Colon (tissue), 2 donors: ENCODE results near the gene AFTPH.

ENCODE experiments used
- FAIRE-seq: peaks from 2 replicates; lab custom pipeline; 2012; peaks lifted over from hg19 to GRCh38; lab: Jason Lieb, UNC
- donor health status: control.
- donor health status: control.

Gene AFTPH

GRCh38 chr2:64523666-64524603, at the start of gene AFTPH:
AFTPH (plus strand) TSS chr2:64524328; CDS start chr2:64551475, 27,147 bp downstream.
- no peak for FAIRE-seq

GRCh38 chr2:64474636-64475035, 49.5 kb upstream of the AFTPH start:
- FAIRE-seq = no peak

DNA sequence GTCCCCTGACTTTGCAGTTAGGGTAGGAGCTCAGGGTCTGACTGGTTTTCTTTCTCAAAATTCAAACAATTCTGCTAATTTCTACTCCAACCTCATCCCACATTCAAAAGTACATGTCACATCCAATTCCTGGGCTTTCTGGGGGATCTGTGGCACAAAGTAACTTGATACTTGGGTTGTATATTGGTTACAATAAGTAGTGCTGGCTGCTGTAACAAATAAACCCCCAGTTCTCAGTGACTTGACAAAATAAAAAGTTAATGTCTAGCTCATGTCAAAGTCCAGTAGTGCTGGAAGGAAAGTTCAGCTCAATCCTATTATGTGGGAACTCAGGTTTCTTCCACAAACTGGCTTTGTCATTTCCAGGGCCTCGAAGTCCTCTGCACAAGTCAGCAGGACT, 47.1 kb upstream of the AFTPH start:
- no peak for FAIRE-seq

DNA sequence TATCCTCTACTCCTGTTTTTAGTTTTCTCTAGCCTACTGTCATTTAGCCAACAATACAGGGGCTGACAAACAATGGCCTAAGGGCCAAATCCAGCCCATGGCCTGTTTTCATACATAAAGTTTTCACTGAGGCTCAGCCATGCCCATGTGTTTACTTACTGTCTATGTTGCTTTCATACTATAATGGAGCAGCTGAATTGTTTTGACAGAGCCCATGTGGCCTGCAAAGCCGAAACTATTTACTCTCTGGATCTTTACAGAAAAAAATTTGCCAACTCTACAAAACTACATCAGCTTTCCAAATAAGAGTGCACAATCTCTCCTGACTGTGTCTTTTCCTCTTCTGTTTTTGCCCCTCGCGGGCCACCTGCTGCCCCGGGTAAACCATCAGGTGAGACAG, 46.1 kb upstream of the AFTPH start:
- no peak for FAIRE-seq

- FAIRE-seq = no peak
Measured at GRCh38 chr2:64478502-64479230, 45.5 kb upstream of the AFTPH start.

GRCh38 chr2:64479259-64480117, 44.6 kb upstream of the AFTPH start:
- FAIRE-seq = no peak

DNA sequence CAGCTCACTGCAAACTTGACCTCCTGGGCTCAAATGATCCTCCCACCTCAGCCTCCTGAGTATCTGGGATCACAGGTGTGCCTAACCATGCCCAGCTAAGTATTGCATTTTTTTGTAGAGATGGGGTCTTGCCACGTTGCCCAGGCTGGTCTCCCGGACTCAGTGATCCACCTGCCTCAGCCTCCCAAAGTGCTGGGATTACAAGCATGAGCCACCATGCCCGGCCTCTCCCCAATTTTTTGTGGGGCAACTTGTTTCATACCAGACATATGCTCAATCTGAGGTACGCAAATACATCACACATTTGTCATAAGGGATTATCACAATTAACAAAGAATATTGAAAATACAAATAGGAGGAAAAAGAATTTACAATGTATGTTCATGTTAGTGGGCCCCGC, 42.5 kb upstream of the AFTPH start:
- FAIRE-seq = no peak

GRCh38 chr2:64482243-64482642, 41.9 kb upstream of the AFTPH start:
- no peak for FAIRE-seq

GRCh38 chr2:64482765-64483504, 41.2 kb upstream of the AFTPH start:
- FAIRE-seq = no peak

GRCh38 chr2:64485331-64485730, 38.8 kb upstream of the AFTPH start:
- no peak for FAIRE-seq

GRCh38 chr2:64485961-64486360, 38.2 kb upstream of the AFTPH start:
- FAIRE-seq = no peak

DNA sequence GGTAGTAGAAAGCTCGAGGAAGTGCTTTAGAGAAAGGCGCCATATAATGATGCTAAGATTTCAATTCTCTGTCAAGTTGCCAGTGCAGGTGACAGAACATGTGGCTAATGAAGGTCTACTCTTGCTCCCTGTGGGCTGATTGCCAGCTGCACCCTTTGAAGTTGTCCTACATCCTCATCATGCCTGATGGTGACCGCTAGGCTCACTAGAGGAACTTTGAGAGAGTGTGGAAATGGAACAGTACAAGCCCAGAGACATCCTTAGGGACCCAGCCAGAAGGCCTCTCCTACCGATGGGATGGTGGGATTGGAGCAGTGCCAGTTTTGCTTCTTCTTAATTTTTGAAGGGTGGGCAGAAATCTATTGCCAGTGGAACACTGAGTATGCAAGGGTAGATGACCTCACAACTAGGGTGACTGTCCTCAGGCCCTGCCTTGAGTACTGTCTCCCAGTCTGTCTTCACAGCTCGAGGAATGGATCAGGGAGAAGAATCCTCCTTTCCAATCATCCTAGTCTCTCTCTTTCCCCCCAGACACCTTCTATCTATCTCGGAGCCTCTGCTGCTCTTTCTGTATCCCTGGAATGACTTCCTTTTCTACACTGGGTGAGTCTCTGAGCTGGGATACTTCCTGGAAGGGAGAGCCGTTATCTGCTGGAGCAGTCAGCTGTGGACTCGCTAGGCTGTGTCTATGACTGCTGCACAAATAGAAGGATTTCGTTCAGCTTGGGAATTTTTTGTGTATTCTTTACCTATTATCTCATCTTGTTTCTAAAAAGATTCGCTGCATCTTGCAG, 36.7 kb upstream of the AFTPH start:
- no peak for FAIRE-seq

DNA sequence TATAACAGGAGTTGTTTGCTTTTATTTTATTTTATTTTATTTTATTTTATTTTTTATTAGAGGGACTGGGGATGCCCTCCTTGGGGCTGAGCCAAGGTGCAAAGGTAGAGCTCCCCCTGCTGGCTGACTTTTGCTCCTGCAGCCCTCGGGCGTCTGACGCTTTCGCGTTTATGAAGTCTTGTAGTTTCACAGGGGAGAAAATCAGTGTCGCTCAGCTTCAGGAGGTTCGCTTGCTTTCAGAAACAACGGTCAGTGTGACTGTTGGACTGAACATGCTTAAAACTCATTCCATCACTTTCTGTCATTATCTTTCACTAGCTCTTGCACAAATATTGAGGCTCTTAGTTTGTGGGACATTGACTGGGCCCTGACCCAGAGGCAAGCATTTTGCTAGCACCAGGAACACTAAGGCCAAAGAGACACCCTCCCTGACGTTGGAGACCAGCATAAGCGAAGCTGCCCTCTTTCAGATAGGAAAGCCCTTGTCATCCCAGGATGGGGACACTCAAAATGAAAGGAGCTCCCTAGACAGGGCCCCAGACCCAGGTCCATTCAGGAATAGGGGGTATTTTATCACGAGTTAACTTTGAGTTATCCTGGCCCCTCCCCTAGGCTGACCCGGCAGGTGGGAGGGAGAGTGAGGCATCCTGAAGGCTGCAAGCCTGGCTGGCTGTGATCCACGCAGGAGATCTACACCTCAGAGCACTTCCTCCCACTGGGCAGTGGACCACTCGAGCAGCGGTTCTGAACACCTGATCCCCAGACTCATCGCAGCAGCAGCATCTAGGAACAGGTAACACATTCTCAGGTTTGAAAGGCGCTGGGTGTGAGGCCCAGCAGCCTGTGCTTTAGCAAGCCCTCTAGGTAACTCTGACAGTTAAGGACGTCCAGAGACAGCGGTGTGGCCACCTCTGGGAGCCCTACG, 35.8 kb upstream of the AFTPH start:
- FAIRE-seq = no peak

GRCh38 chr2:64489081-64489751, 34.9 kb upstream of the AFTPH start:
- FAIRE-seq = no peak

DNA sequence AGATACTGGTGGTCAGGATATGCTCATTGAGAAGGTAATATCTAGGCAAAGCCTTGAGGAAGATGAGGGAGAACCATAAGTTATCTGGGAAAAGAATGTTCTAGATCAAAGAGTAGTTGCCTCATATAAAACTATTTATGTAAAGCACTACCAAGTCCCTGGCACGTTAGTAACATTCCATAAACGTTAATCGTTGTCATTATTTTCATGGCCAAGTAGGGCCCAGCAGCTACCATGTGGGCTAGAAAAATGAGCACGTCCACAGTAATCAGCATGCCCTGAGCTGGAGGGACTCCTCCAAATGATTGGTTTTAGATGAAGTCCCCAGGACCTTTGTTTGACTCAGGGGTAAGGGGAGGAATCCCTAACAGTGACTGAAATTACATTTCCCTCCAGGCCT, 32.7 kb upstream of the AFTPH start:
- FAIRE-seq = no peak

- FAIRE-seq = no peak
Measured at GRCh38 chr2:64492272-64492671, 31.9 kb upstream of the AFTPH start.

DNA sequence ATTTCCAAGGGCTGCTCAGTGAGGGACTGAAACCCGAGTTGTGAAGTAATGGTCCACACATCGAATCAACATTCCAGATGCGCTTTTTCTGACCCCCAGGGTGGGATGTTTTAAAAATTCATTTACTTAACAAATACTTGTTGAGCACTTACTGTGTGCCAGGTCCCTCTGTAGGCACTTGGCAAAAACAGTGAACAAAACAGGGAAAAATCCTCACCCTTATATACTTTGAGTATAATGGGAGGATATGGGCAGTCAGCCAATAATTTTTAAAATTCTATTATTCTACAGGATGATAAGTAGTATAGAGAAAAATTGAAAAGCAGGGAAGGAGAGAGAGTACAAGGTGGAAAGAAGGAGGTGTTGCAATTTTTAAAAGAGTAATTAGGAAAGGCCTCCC, 31.3 kb upstream of the AFTPH start:
- no peak for FAIRE-seq

DNA sequence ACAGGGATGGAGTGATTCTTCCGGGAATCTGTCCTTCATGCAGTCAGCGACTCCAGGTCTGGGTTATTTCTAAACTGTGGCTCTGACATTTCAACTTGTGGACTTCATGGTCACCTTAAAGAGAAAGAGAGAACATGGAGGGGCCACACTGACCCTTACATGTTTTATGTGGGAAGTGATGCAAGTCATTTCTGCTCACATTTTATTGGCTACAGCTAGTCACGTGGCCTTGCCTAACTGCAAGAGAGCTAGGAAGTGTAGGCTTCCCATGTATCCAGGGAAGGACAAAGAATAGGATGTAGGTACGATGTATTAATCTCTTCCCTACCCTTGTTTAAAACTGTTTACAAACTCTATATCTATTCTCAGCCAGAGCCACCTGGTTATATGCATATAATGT, 30.3 kb upstream of the AFTPH start:
- FAIRE-seq = no peak

DNA sequence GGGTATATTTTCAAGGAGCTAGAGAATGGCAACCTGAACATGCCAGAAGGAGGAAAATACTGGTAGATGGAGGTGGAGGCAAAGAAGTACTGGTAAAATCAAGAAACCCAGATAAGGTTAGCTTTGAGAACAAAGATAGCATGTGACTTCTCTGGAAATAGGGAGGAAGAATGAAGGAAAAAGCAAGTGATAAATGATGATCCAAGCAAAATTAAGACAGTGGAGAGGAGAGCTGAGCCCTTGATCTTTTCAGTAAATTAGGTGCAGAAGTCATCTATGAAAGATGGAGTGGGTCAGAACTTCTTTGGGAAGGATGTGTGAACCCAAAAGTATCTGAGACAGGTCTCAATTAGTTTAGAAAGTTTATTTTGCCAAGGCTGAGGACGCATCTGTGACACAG, 25.7 kb upstream of the AFTPH start:
- no peak for FAIRE-seq
